Small intestine (tissue), 7 donors: ENCODE results near the gene PTGES2. TPM values are rescaled to one million over a fixed set of nuclear protein-coding genes. Genes with fewer than 3 reads are reported as not detected.

Experiments used
- DNase-seq, 2 donors: peaks; one replicate each; pipeline versions ENCODE4 v3.0.0 to v3.0.0-alpha.2; 2013
- FAIRE-seq: peaks from 2 replicates; lab custom pipeline; 2012; peaks lifted over from hg19 to GRCh38; lab: Jason Lieb, UNC
- H3K27ac ChIP-seq, 3 donors: one replicate each; pipeline ENCODE4 v1.5.1; 2013; ENCODE audit warnings: low read length in 2 of 3, mild to moderate bottlenecking in 2 of 3, control low read depth in 1 of 3, inconsistent platforms in 1 of 3, low read depth in 1 of 3, moderate library complexity in 1 of 3
- H3K27me3 ChIP-seq, 3 donors: one replicate each; pipeline ENCODE4 v1.6.1; 2013; ENCODE audit warnings: low read length in 3 of 3, inconsistent platforms in 1 of 3; ENCODE audit not compliant: control insufficient read depth in 3 of 3, insufficient read depth in 3 of 3
- H3K36me3 ChIP-seq, 3 donors: one replicate each; pipeline ENCODE4 v1.6.1; 2013; ENCODE audit warnings: low read length in 3 of 3, inconsistent platforms in 1 of 3, low read depth in 1 of 3, mild to moderate bottlenecking in 1 of 3, moderate library complexity in 1 of 3; ENCODE audit not compliant: control insufficient read depth in 3 of 3, insufficient read depth in 2 of 3
- H3K4me1 ChIP-seq, 3 donors: one replicate each; pipeline ENCODE4 v1.6.1; 2013; ENCODE audit warnings: low read length in 2 of 3, inconsistent platforms in 1 of 3, low read depth in 1 of 3, mild to moderate bottlenecking in 1 of 3, moderate library complexity in 1 of 3; ENCODE audit not compliant: control insufficient read depth in 3 of 3, insufficient read depth in 2 of 3
- H3K4me3 ChIP-seq, 3 donors: one replicate each; pipeline ENCODE4 v1.5.1; 2013; ENCODE audit warnings: low read length in 3 of 3, control low read depth in 1 of 3, inconsistent platforms in 1 of 3, low read depth in 1 of 3, mild to moderate bottlenecking in 1 of 3, moderate library complexity in 1 of 3
- H3K9me3 ChIP-seq, 2 donors: one replicate each; pipeline ENCODE4 v1.6.1; 2013; ENCODE audit warnings: low read depth in 1 of 2, low read length in 1 of 2; ENCODE audit not compliant: control insufficient read depth in 2 of 2, insufficient read depth in 1 of 2
- WGBS, 3 donors: extraction: QIAGEN DNeasy Blood & Tissue Kit; methylation state at CpG; one replicate each; pipeline ENCODE4 v1.1.7; 2013; 5-methylcytosine and 5-hydroxymethylcytosine counted together
- polyA plus RNA-seq, 4 donors: library from polyadenylated mRNA; stranded (reverse) in 3 of 4; unstranded in 1 of 4; fragments of 200-250 nt in 3 of 4; fragments of 120-200 nt in 1 of 4; gene quantifications; one replicate each; pipeline versions ENCODE4 v1.2.1 to v1.2.3, GENCODE V29; 2013
- donor health status: healthy with polysubstance abuse.
- donor health status: control.
- donor health status: control.
- donor health status: Bipolar disorder and iron deficiency.
- donor health status: healthy.

PTGES2 gene
- polyA plus RNA-seq, 4 donors = 47.7 to 99.7 (median 76.0) TPM

- H3K27ac ChIP-seq = peak overlapping the region in 2 of 3 donors; percentile 37 to 86
- no peaks in the 10 kb centered on the region for H3K27me3 ChIP-seq
- FAIRE-seq (no peak), DNase-seq (no peak)
- peaks cover 0 to 39% (median 3%) of the 10 kb centered on the region in 3 donors for H3K36me3 ChIP-seq
- no peaks in the 10 kb centered on the region for H3K9me3 ChIP-seq
- 1% methylated on average over 22 to 23 of the region's 23 CpGs for WGBS, 3 donors
- peaks cover 0 to 11% (median 0%) of the 10 kb centered on the region in 3 donors for H3K4me1 ChIP-seq
- H3K4me3 ChIP-seq = peak overlapping the region; percentile 70 to 79 (median 76)
Measured at GRCh38 chr9:128160603-128160987, 33.1 kb upstream of the PTGES2 start.

- peaks cover 0 to 11% (median 0%) of the 10 kb centered on the region in 3 donors for H3K4me1 ChIP-seq
- peaks cover 0 to 34% (median 3%) of the 10 kb centered on the region in 3 donors for H3K36me3 ChIP-seq
- H3K27me3 ChIP-seq = no peaks in the 10 kb centered on the region
- DNase-seq = peak; percentile 94 to 95
- peak within 1 kb of the TSS; percentile 61 to 86 (median 71) for H3K27ac ChIP-seq
- H3K9me3 ChIP-seq = no peaks in the 10 kb centered on the region
- FAIRE-seq = no peak
- WGBS, 3 donors = 0 to 1% (median 1%) methylated on average over 61 to 76 of the region's 77 CpGs
- H3K4me3 ChIP-seq = peak within 1 kb of the TSS; percentile 70 to 79 (median 76)
Measured at GRCh38 chr9:128159784-128160602, 32.5 kb upstream of the PTGES2 start, which contains the start of gene BBLN. BBLN (plus strand) TSS chr9:128160265; CDS start chr9:128160408, 143 bp downstream.

- Histone ChIP-seq H3K9me3 (no peaks in the 10 kb centered on the region), H3K27me3 (no peaks in the 10 kb centered on the region), H3K27ac (peak overlapping the region; percentile 61 to 80 (median 71)), H3K4me3 (peak overlapping the region; percentile 38 to 53 (median 45)), H3K36me3 (peaks cover 0 to 28% (median 3%) of the 10 kb centered on the region in 3 donors), H3K4me1 (peaks cover 0 to 11% (median 0%) of the 10 kb centered on the region in 3 donors)
- peak in 1 of 2 donors; percentile 28 for DNase-seq
- 23 to 34% (median 34%) methylated on average over 11 of the region's 11 CpGs for WGBS, 3 donors
- FAIRE-seq = no peak
Measured at GRCh38 chr9:128159522-128159783, 31.9 kb upstream of the PTGES2 start.

GRCh38 chr9:128155736-128156500 lies 28.4 kb upstream of the PTGES2 start:
- no peaks in the 10 kb centered on the region for H3K9me3 ChIP-seq
- H3K36me3 ChIP-seq = no peaks in the 10 kb centered on the region
- 81 to 91% (median 86%) methylated on average over 7 of the region's 7 CpGs for WGBS, 3 donors
- FAIRE-seq = no peak
- H3K4me1 ChIP-seq = peaks cover 0 to 15% (median 0%) of the 10 kb centered on the region in 3 donors
- DNase-seq = no peak
- H3K27ac ChIP-seq = no peak overlapping the region
- no peak overlapping the region for H3K4me3 ChIP-seq
- no peaks in the 10 kb centered on the region for H3K27me3 ChIP-seq

GRCh38 chr9:128153947-128154695 lies 26.6 kb upstream of the PTGES2 start:
- 78 to 87% (median 82%) methylated on average over 13 of the region's 13 CpGs for WGBS, 3 donors
- no peak for DNase-seq
- no peak for FAIRE-seq
- Histone ChIP-seq H3K27me3 (no peaks in the 10 kb centered on the region), H3K27ac (no peak overlapping the region), H3K36me3 (no peaks in the 10 kb centered on the region), H3K9me3 (no peaks in the 10 kb centered on the region), H3K4me3 (no peak overlapping the region), H3K4me1 (peaks cover 0 to 20% (median 4%) of the 10 kb centered on the region in 3 donors)

- H3K4me3 ChIP-seq = no peak overlapping the region
- FAIRE-seq (no peak), DNase-seq (no peak)
- 72 to 84% (median 80%) methylated on average over 26 of the region's 26 CpGs for WGBS, 3 donors
- H3K27me3 ChIP-seq = no peaks in the 10 kb centered on the region
- no peak overlapping the region for H3K27ac ChIP-seq
- H3K36me3 ChIP-seq = no peaks in the 10 kb centered on the region
- no peaks in the 10 kb centered on the region for H3K9me3 ChIP-seq
- peaks cover 0 to 28% (median 4%) of the 10 kb centered on the region in 3 donors for H3K4me1 ChIP-seq
Measured at GRCh38 chr9:128153060-128153946, 25.8 kb upstream of the PTGES2 start.

- Histone ChIP-seq H3K27ac (no peak overlapping the region), H3K4me3 (no peak overlapping the region), H3K9me3 (no peaks in the 10 kb centered on the region), H3K4me1 (peaks cover 0 to 32% (median 4%) of the 10 kb centered on the region in 3 donors), H3K36me3 (no peaks in the 10 kb centered on the region), H3K27me3 (no peaks in the 10 kb centered on the region)
- DNase-seq = no peak
- WGBS, 3 donors = 91 to 95% (median 91%) methylated on average over 12 to 13 of the region's 13 CpGs
- no peak for FAIRE-seq
Measured at GRCh38 chr9:128152133-128153059, 24.9 kb upstream of the PTGES2 start.
